Measurements from ENCODE around the gene SLC49A3. TPM values are rescaled to one million over a fixed set of nuclear protein-coding genes. Genes with fewer than 3 reads are reported as not detected.
"Not testable (repeated sequence)": the region's sequence is repeated elsewhere in the genome, so short reads cannot be mapped to it uniquely, and the experiment has no call there.

SLC49A3 gene
- not detected in 2 replicates for total RNA-seq (2013; cell fraction: nucleolus; rRNA removed)
- 0.17 and 0.22 TPM in 2 replicates for total RNA-seq (2014; rRNA removed)
- not detected in 2 replicates for total RNA-seq (2014; rRNA removed; fragmentation: Illumina TruSeq; extraction: Trizol)
- 0.74 and 0.85 TPM in 2 replicates for total RNA-seq (2021)
- polyA plus RNA-seq (2011; ENCODE audit: low read depth): not detected
- polyA plus RNA-seq (2011; rRNA removed): not detected in 2 replicates
- polyA plus RNA-seq (2011; cell fraction: cytosol; rRNA removed): not detected in 2 replicates
- not detected in 2 replicates for polyA plus RNA-seq (2011; cell fraction: nucleus; rRNA removed)
- 0.60 and 0.62 TPM in 2 replicates for polyA plus RNA-seq (2012)
- 0.09 TPM in 1 of 2 replicates, not detected in the other for polyA plus RNA-seq (2014; fragmentation: Illumina TruSeq; extraction: Trizol)
- not detected for polyA plus RNA-seq (2014; fragmentation: Nextera tagmentation; extraction: Ambion mirVana)
- 0.09 and 0.24 TPM in 2 replicates for polyA plus RNA-seq (2014; rRNA removed)
- under 1 TPM; 0.14 to 0.19 TPM for polyA plus RNA-seq (2016; fragmentation: Nextera tagmentation; extraction: Ambion mirVana)
- polyA minus RNA-seq (2011; rRNA and poly(A)+ RNA removed): not detected in 2 replicates
- not detected in 2 replicates for polyA minus RNA-seq (2011; cell fraction: cytosol; rRNA and poly(A)+ RNA removed)
- not detected in 2 replicates for polyA minus RNA-seq (2011; cell fraction: nucleus; rRNA and poly(A)+ RNA removed)
- Bru-seq, nascent RNA: percentile 24 among the genes with signal in this experiment
- percentile 19 among the genes with signal in this experiment for BruChase-seq, experiment 1, labeled RNA remaining after a 6-hour chase
- percentile 20 among the genes with signal in this experiment for BruChase-seq, experiment 2, labeled RNA remaining after a 2-hour chase
- long read RNA-seq, experiment 1: 0 reads
- long read RNA-seq, experiment 2: 0 reads

- ChIA-PET POLR2A (interaction anchor here (0.8 kb wide), 1 partner anchor 10 kb away, joined by 4 read pairs; no protein-coding TSS in a partner anchor), CTCF (no interaction called here), SMC1A (ENCODE audit: uncharacterized antibody, unreplicated experiment) (no interaction called here), RAD21 (ENCODE audit: unreplicated experiment) (no interaction called here)
- FAIRE-seq (no peak), ATAC-seq (no peak), DNase-seq (ENCODE audit: low read depth, low spot score) (no peak)
- H3K4me1 ChIP-seq (ENCODE audit: control insufficient read depth, insufficient read depth, low read length): peaks cover 12% of the 10 kb centered on the region
- H2AFZ ChIP-seq (ENCODE audit: control insufficient read depth, low read depth, low read length): peak within 1 kb of the TSS; percentile 58
- H3K79me2 ChIP-seq (ENCODE audit: control insufficient read depth, insufficient read depth, low read length): no peaks in the 10 kb centered on the region
- H4K20me1 ChIP-seq (ENCODE audit: control insufficient read depth, insufficient read depth): no peaks in the 10 kb centered on the region
- intact Hi-C loops (cut with micrococcal nuclease; ENCODE audit: unreplicated experiment): no loop called here
- no peaks in the 10 kb centered on the region for H3K36me3 ChIP-seq (ENCODE audit: control insufficient read depth in 2 of 2, insufficient read depth in 2 of 2, low read length in 1 of 2)
- 35% methylated on average over 35 of the region's 59 CpGs for WGBS (ENCODE audit: insufficient coverage, insufficient replicate concordance, low lambda C conversion rate, missing lambda C conversion rate)
- no peak within 1 kb of the TSS; the same call in 1 of the 2 replicates for H3K9ac ChIP-seq (ENCODE audit: control insufficient read depth, insufficient read depth, low read length)
- no peaks in the 10 kb centered on the region for H3K9me3 ChIP-seq (replicated peaks; ENCODE audit: control insufficient read depth, insufficient read depth, low read length)
- no peaks in the 10 kb centered on the region for H3K27me3 ChIP-seq (replicated peaks in 1 of 2; ENCODE audit: control insufficient read depth in 2 of 2, insufficient read depth in 2 of 2, low read length in 1 of 2)
- H3K27ac ChIP-seq (ENCODE audit: control insufficient read depth, insufficient read depth): no peak within 1 kb of the TSS
- TF ChIP-seq CHD4 (IDR thresholded peaks at IDR 0.05) (no peak), MLLT1 (IDR thresholded peaks at IDR 0.05) (no peak), TCF12 (IDR thresholded peaks at IDR 0.05; ENCODE audit: low read depth, low read length) (no peak), POLR2A (IDR thresholded peaks at IDR 0.05; ENCODE audit: low read depth, low read length) (peak; percentile 53)
- no peak within 1 kb of the TSS for H3K4me3 ChIP-seq
- no TSS peak for BruUV-seq (replicated peaks)
- peak within 1 kb of the TSS; percentile 49; the same call in 1 of the 2 replicates for H3K4me2 ChIP-seq (ENCODE audit: control insufficient read depth, insufficient read depth)
- in situ Hi-C loops (cut with MboI): no loop called here
Observed at GRCh38 chr4:688854-689681, at the start of gene SLC49A3. Gene SLC49A3 (minus strand): TSS chr4:689151. CDS start chr4:689127, 24 bp downstream.

- FAIRE-seq; H3K79me2 ChIP-seq (ENCODE audit: control insufficient read depth, insufficient read depth, low read length); intact Hi-C loops (cut with micrococcal nuclease; ENCODE audit: unreplicated experiment); H3K4me3 ChIP-seq; H3K27me3 ChIP-seq (replicated peaks in 1 of 2; ENCODE audit: control insufficient read depth in 2 of 2, insufficient read depth in 2 of 2, low read length in 1 of 2); H3K4me2 ChIP-seq (ENCODE audit: control insufficient read depth, insufficient read depth); BruUV-seq (replicated peaks); SMC1A ChIA-PET (ENCODE audit: uncharacterized antibody, unreplicated experiment); RAD21 ChIA-PET (ENCODE audit: unreplicated experiment); ATAC-seq; H3K4me1 ChIP-seq (ENCODE audit: control insufficient read depth, insufficient read depth, low read length); H4K20me1 ChIP-seq (ENCODE audit: control insufficient read depth, insufficient read depth); CTCF ChIA-PET; DNase-seq (ENCODE audit: low read depth, low spot score); in situ Hi-C loops (cut with MboI); H3K27ac ChIP-seq (ENCODE audit: control insufficient read depth, insufficient read depth); H2AFZ ChIP-seq (ENCODE audit: control insufficient read depth, low read depth, low read length); POLR2A ChIA-PET; H3K9me3 ChIP-seq (replicated peaks; ENCODE audit: control insufficient read depth, insufficient read depth, low read length); H3K9ac ChIP-seq (ENCODE audit: control insufficient read depth, insufficient read depth, low read length): not testable (repeated sequence)
- peaks cover 13 to 24% of the 10 kb centered on the region in 2 experiments; a peak in 3 of 4 replicates for H3K36me3 ChIP-seq (ENCODE audit: control insufficient read depth in 2 of 2, insufficient read depth in 2 of 2, low read length in 1 of 2)
- over 99% methylated on average over 12 of the region's 34 CpGs for WGBS (ENCODE audit: insufficient coverage, insufficient replicate concordance, low lambda C conversion rate, missing lambda C conversion rate)
Observed at GRCh38 chr4:736561-736960, 47.6 kb upstream of the SLC49A3 start.

Data from GM12878 (cell line).